HCT116 (cell line): ENCODE data around the gene CD300C.

Experiments
- EZH2 ChIP-seq: fragments of 200-600 bp; sonication (generic); IDR thresholded peaks from 2 replicates; pipeline ENCODE4 v1.6.1; 2017; ENCODE audit warnings: antibody characterized with exemption, mixed run types
- TCF7L2 ChIP-seq: IDR thresholded peaks from 2 replicates; pipeline ENCODE4 v1.7.0; 2011; ENCODE audit warnings: borderline replicate concordance, inconsistent platforms; ENCODE audit not compliant: insufficient read depth, insufficient read length; ENCODE audit errors: extremely low read depth
- ZNF274 ChIP-seq: fragments of 200-500 bp; sonication (Bioruptor generic); IDR thresholded peaks from 2 replicates; pipeline ENCODE4 v1.6.1; 2014; ENCODE audit warnings: mild to moderate bottlenecking, low read depth, low read length, inconsistent platforms
- TF ChIP-seq, protein P1 (sequence below), 3 experiments: fragments of 200-600 bp in 1 of 3; sonication (generic) in 1 of 3; IDR thresholded peaks in 2 of 3; conservative IDR thresholded peaks in 1 of 3; 2 replicates each; pipeline ENCODE4 v1.5.1; 2012 to 2017; ENCODE audit warnings: low read depth in 2 of 3, low read length in 2 of 3, antibody characterized with exemption in 1 of 3, borderline replicate concordance in 1 of 3, control low read depth in 1 of 3, mild to moderate bottlenecking in 1 of 3, mixed read lengths in 1 of 3, mixed run types in 1 of 3, moderate library complexity in 1 of 3; ENCODE audit not compliant: insufficient read depth in 1 of 3
- TF ChIP-seq, protein P2 (sequence below): IDR thresholded peaks from 2 replicates; pipeline ENCODE4 v1.6.1; 2012

DNA sequence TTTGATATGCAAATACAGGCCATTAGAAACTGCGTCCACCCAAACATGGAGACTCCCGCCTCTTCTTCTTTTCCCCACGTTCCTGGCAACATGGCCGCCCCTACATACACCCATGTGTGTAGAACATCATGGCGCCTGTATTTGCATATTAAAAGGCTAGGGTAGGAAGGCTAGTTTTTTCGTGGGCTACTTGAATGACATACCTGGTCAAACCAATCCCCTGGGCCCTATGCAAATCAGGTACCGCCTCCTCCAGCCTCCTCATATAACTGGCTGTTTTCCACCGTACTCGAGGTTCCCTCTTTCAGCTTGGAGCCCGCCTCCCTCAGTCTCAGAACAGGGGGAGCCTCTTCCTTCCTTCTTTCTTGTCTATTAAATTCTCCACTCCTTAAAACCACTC lies 13.8 kb downstream of the CD300C start:
- TF ChIP-seq, protein P1, sequence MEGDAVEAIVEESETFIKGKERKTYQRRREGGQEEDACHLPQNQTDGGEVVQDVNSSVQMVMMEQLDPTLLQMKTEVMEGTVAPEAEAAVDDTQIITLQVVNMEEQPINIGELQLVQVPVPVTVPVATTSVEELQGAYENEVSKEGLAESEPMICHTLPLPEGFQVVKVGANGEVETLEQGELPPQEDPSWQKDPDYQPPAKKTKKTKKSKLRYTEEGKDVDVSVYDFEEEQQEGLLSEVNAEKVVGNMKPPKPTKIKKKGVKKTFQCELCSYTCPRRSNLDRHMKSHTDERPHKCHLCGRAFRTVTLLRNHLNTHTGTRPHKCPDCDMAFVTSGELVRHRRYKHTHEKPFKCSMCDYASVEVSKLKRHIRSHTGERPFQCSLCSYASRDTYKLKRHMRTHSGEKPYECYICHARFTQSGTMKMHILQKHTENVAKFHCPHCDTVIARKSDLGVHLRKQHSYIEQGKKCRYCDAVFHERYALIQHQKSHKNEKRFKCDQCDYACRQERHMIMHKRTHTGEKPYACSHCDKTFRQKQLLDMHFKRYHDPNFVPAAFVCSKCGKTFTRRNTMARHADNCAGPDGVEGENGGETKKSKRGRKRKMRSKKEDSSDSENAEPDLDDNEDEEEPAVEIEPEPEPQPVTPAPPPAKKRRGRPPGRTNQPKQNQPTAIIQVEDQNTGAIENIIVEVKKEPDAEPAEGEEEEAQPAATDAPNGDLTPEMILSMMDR (IDR thresholded peaks at IDR 0.05 in 2 of 3, conservative IDR thresholded peaks at IDR 0.05 in 1 of 3; ENCODE audit: borderline replicate concordance in 1 of 3, insufficient read depth in 1 of 3, low read depth in 2 of 3, low read length in 2 of 3), result no peak
- TF ChIP-seq EZH2 (no peak), ZNF274 (no peak), TCF7L2 (no peak)
- TF ChIP-seq, protein P2, sequence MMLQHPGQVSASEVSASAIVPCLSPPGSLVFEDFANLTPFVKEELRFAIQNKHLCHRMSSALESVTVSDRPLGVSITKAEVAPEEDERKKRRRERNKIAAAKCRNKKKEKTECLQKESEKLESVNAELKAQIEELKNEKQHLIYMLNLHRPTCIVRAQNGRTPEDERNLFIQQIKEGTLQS, result no peak
